GM21723 (cell line): ENCODE measurements around the gene CRTC3.
A peak's percentile ranks its signal among the peaks of the same experiment; 100 is the strongest.

Experiments used
- ATAC-seq: cut with Tn5 transposase; IDR thresholded peaks from one replicate; pipeline ENCODE4 v1.9.1; 2021; ENCODE audit warnings: mild to moderate bottlenecking, moderate library complexity; ENCODE audit not compliant: unreplicated experiment

The CRTC3 gene

GRCh38 chr15:90520365-90520764 lies 9.4 kb upstream of the CRTC3 start:
- ATAC-seq: no peak

GRCh38 chr15:90523373-90523772 lies 6.3 kb upstream of the CRTC3 start:
- no peak for ATAC-seq

GRCh38 chr15:90524018-90524803 lies 5.5 kb upstream of the CRTC3 start:
- ATAC-seq: peak; percentile 60

DNA sequence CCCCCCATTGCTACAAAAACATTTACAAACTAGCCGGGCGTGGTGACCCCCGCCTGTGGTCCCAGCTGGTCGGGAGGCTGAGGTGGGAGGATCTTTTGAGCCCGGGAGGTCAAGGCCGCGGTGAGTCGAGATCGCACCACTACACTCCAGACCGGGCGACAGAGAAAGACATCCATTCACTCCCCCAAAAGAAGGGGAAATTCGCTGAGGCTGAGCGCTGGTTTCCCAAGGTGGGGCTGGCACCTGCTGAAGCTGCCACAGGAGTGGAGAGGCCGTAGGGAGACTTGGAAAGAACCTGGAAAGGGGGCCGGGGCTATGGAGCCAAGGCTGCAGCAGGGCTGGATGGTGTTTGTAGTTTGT lies 732 bp upstream of the CRTC3 start:
- no peak for ATAC-seq

DNA sequence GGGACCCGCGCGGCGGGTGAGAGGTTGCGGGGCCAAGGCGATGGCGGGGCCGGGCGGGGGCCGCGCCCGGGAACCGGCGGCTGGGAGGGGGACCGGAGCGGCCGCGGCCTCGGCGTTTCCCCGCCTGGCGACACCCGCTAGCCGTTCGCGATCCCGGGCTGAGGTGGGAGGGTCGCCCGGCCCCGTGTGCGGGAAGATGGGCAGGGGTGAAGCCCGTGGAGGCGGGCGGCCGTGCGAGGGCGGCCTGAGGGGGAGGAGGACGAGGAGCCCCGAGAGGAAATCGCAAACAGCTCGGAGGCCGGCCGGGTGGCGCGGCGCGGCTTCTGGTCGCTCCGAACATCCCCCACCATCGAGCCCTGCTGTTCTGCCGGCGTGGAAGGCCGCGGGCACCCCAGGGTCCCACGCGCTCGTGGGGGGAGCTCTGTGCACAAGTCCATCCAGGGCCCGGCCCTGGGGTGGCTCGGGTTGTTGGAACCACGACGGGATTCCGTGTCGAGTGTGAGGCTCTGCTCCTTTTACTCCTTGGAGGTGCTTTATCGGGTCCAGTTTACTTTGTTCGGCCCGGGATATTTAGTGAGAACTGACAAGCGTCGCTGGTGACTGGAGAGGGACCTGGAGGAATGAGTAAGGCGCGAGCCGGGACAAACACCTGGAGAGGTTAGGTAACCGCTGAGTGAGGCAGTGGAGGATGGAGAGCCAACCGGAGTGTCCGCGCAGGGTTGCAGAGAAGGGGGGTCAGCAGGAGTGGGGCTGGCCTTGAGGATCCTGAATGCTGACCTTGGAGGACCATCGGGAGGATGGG lies 728 bp downstream of the CRTC3 start:
- peak; percentile 52 for ATAC-seq

DNA sequence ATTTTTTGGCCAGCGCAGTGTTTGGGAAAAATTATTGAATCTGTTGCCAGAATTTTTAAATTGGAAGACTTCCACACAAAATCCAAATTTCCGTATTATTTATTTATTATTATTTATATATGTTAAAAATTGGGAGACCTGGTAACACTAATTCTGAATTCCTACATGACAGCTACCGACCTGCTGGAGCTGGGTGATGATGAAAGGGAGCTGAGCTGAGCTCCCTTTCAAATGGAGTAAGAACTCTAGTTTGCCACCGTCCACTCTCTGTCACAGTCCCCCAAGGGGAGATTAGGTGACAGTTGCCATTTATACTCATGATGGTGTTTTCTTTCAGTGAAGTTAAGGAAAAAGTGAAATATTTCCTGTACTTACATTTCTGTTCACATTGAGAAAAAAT lies 1.4 kb downstream of the CRTC3 start:
- ATAC-seq: no peak

- no peak for ATAC-seq
Measured at GRCh38 chr15:90535254-90535653, 5.5 kb downstream of the CRTC3 start.

DNA sequence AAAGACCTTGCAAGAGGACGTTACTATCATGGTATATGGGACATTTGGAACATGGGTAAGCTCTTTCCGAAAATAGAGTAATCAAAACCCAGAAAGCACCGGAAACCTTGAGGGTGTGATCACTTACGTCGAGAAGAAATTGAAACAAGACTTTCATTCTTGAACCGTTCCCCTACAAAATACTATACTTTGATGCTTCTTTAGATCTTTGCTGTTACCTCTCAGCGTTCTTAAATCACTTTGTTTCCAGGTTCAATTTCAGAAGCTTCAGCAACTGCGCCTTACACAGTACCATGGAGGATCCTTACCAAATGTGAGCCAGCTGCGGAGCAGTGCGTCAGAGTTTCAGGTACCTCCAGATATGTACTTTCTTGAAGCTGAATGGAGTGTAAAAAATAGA lies 10.1 kb downstream of the CRTC3 start:
- ATAC-seq: no peak

- no peak for ATAC-seq
Measured at GRCh38 chr15:90540768-90541167, 11.0 kb downstream of the CRTC3 start.

DNA sequence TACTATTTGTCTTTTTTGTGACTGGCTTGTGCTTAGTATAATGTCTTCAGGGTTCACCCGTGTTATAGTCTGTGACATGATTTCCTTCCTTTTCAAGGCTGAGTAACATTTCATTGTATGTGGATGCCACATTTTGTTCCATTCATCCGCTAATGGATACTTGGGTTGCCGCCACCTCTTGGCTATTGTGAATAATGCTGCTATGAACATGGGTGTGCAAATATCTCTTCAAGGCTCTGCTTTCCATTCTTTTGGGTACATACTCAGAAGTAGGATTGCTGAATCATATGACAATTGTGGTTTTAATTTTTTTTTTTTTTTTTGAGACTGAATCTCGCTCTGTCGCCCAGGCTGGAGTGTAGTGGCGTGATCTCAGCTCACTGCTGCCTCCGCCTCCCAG lies 15.4 kb downstream of the CRTC3 start:
- no peak for ATAC-seq

- no peak for ATAC-seq
Measured at GRCh38 chr15:90547540-90547939, 17.8 kb downstream of the CRTC3 start.

DNA sequence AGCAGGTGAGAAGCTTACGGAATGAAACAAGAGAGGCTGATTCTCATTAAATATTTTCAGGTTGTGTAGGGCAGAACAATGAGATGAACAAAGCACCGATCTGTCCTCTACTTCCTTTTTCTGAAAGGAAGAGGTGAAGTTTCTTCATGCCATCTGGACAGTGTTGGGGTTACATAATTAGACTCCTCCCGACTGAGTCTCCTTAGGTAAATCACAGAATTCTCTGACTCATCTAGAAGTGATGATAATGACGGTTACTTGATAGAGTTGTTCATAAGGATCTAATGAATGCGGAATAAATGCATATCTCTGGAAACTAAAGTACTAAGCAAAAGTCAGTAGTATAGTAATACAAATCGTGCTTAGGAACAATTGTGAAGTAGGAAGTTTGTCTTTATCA lies 21.2 kb downstream of the CRTC3 start:
- ATAC-seq: no peak

DNA sequence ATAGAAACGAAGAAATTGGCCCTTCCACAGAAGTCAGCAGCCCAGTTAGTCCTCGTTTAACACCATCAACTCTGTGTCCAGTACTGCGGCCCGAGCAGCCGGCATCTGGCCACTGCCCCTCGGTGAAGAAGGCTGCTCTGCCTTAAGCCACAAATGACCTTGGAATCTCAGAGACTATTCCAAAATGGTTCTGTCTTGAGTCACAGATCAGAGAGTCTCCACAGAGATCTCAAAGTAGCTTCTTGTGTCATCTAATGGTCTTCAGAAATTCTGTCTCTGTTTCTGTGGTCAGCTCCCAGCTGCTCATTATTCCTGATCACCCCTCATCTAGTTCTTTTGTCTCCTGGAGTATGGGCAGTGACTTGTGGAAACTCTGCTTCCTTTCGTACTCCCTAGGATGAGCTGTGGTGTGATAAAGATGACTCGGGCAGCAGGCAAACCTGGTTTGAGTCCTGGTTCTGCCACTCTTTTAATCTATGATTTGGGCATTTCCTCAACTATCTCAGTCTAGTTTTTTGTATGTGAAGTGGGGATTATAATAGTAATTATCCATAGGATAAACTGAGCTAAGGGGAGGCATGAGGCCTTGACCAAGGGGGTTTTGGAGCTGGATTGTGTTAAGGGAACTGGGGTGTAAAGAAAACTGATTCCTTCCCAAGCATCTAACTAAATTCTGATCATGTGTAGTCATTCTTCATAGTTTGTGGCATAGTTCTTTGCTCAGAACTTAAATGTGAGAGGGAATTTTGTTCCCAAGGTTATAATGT lies 22.6 kb downstream of the CRTC3 start:
- no peak for ATAC-seq

GRCh38 chr15:90552929-90553211 lies 23.1 kb downstream of the CRTC3 start:
- ATAC-seq: no peak

DNA sequence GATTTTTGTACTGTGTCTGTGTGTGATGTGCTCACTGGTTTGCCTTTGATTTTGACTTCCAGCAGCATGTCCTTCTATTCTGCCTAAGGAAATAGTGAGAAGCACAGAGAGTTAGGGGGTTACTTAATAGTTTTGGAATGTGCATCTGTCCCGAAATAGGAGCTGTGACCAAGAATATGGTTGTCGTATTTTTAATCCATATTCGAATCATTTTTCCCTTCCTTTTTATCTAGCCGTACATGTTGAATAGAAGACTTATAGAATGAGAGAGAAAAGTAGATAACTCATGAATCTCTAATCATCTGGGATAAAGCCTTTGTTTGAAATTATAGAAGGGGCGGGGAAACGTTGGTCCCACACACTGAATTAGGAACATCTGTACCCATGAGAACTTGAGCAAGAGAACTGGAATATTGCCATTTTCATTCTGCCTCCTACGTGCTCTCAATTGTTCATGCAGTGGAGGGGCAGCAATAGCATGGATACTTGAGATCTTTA lies 23.6 kb downstream of the CRTC3 start:
- ATAC-seq: no peak

GRCh38 chr15:90557186-90558084 lies 27.7 kb downstream of the CRTC3 start:
- ATAC-seq: no peak

DNA sequence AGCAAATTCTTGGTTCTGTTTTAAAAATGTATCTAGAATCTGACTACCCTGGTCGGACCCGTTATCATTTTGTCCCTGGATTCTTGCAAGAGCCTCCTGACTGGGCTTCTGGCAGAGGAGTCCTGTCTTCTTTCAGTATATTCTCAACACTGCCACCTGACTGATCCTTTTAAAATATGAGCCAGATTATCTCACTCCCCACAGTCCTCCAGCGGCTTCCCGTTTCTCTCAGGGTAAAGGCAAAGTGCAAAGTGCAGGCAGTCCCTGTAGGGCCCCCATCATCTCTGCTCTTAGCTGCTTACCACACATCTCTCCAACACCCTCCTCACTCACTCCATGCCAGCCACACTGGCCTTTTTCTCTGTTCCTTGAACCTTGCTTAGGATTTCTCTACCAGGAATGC lies 28.4 kb downstream of the CRTC3 start:
- no peak for ATAC-seq

DNA sequence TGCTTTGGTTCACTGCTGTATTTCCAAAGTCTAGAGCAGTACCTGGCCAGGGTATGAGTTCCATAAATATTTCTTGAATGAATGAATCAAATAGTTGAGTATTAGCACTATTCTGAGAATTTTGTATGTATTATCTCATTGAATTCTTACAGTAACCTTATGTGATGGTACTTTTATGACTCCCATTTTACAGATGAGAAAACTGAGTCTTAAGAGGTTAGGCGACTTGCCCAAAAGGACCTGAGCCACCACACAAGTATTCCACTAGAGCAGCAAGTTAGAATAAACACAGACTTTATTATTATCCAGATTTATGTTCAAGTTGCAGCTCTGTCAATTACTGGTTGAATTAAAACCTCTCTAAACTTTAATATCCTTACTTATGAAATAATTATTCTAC lies 29.4 kb downstream of the CRTC3 start:
- ATAC-seq: no peak

GRCh38 chr15:90560229-90560776 lies 30.6 kb downstream of the CRTC3 start:
- no peak for ATAC-seq
